AG04450 (cell line): Measurements from ENCODE around the gene EXOSC9. TPM values are rescaled to one million over a fixed set of nuclear protein-coding genes. Genes with fewer than 3 reads are reported as not detected.

ENCODE experiments used
- CTCF ChIA-PET: fragments of 300-600, 350-600 bp; formaldehyde crosslinking; extraction: SDS; loops from one replicate; lab custom pipeline; 2022; ENCODE audit warnings: antibody characterized with exemption, inconsistent platforms; lab: Charles Lee
- POLR2A ChIA-PET: fragments of 350-600 bp; formaldehyde crosslinking; extraction: SDS; loops from one replicate; lab custom pipeline; 2021; ENCODE audit warnings: antibody characterized with exemption, inconsistent platforms; lab: Yijun Ruan, JAX
- DNase-seq: peaks from one replicate; pipeline ENCODE4 v3.0.0-alpha.2; 2011; ENCODE audit warnings: low read depth, low spot score
- H3K27ac ChIP-seq: one replicate; pipeline ENCODE4 v1.5.1; 2012; ENCODE audit warnings: low read depth, low read length, control low read depth
- H3K27me3 ChIP-seq: one replicate; pipeline ENCODE4 v1.6.0; 2012; ENCODE audit warnings: low read length; ENCODE audit not compliant: control insufficient read depth, insufficient read depth
- H3K4me3 ChIP-seq: 2 replicates; pipeline ENCODE4 v1.5.1; 2011; ENCODE audit warnings: mild to moderate bottlenecking, low read depth, low read length, control low read depth
- H3K9me3 ChIP-seq: 2 replicates; pipeline ENCODE4 v1.5.1; 2012; ENCODE audit warnings: low read length; ENCODE audit not compliant: control insufficient read depth, insufficient read depth
- polyA plus RNA-seq: library from polyadenylated mRNA; depleted of rRNA; stranded (reverse); fragments of >200 nt; gene quantifications from 2 replicates; pipeline ENCODE4 v1.2.3, GENCODE V29; 2011
- TF ChIP-seq, protein P1 (sequence below): IDR thresholded peaks from 2 replicates; pipeline ENCODE4 v1.5.1; 2011; ENCODE audit warnings: low read depth, low read length, control low read depth, inconsistent platforms

Gene EXOSC9
- polyA plus RNA-seq, 1 experiment = 34.7 TPM

DNA sequence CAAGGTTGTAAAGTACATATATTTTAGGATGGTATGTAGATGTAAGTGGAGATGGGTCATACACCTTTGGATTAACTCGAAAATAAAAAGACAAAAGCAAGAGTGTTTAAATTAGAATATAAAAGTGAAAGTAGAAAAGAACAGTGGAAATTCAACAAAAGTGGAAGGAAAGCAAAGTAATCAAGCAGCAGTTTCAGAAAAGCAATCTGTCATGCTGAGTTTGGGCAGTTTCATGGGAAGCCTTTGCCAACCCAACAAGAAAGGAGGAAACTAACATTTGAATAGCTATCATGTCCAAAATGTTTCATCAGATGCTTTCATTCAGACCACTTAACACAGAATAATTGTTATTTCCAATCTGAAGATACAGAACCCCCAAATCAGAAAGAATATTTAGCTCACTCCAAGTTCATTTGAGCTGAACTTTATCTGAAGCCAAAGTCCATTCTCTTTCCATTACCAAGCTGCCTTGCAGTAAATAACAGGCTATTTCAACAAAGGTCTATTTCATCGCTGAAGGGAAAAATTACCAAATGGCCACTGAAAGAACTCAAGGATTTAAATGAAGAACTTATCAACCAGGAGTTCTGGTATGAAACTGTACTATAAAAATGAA, 1.8 kb upstream of the EXOSC9 start:
- DNase-seq = no peak
- H3K27ac ChIP-seq = no peak overlapping the region
- TF ChIP-seq, protein P1, sequence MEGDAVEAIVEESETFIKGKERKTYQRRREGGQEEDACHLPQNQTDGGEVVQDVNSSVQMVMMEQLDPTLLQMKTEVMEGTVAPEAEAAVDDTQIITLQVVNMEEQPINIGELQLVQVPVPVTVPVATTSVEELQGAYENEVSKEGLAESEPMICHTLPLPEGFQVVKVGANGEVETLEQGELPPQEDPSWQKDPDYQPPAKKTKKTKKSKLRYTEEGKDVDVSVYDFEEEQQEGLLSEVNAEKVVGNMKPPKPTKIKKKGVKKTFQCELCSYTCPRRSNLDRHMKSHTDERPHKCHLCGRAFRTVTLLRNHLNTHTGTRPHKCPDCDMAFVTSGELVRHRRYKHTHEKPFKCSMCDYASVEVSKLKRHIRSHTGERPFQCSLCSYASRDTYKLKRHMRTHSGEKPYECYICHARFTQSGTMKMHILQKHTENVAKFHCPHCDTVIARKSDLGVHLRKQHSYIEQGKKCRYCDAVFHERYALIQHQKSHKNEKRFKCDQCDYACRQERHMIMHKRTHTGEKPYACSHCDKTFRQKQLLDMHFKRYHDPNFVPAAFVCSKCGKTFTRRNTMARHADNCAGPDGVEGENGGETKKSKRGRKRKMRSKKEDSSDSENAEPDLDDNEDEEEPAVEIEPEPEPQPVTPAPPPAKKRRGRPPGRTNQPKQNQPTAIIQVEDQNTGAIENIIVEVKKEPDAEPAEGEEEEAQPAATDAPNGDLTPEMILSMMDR = no peak
- POLR2A ChIA-PET = no interaction called here
- no peak overlapping the region for H3K4me3 ChIP-seq
- CTCF ChIA-PET = interaction anchor here (0.5 to 1.1 kb wide), 2 partner anchors 315 to 337 kb away, joined by 3 to 5 read pairs; no protein-coding TSS in a partner anchor
- no peaks in the 10 kb centered on the region for H3K9me3 ChIP-seq
- H3K27me3 ChIP-seq = no peaks in the 10 kb centered on the region

DNA sequence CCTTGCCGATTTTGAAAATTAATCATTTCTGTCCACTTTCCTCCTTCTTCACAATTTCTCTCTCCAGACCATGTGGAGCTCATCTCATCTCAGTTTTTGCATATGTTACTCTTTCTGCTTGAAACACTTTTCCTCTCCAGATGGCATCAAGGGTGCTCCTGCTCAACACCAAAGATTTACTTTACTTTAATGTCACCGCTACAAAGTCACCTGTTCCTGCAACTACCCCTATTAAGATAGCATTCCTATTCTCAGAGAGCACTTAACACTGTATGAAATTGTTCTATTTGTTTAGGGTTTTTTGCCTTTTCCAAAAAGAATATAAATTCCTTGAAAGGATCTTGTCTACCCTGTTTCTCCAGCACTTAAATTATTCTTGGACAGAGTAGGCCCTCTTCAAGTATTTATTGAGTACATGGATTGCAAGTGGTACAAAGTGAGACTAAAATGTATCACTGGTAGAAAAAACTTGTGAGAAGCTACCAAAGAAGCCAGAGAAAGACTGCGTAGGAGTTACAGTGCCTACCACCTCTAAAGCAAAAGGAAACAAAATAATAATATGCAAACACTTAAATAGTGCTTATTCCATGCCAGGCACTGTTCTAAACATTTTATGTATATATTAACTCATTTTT, 1.1 kb upstream of the EXOSC9 start:
- ChIA-PET POLR2A (no interaction called here), CTCF (interaction anchor here (0.5 to 1.1 kb wide), 2 partner anchors 316 to 338 kb away, joined by 3 to 5 read pairs; no protein-coding TSS in a partner anchor)
- Histone ChIP-seq H3K9me3 (no peaks in the 10 kb centered on the region), H3K27ac (no peak overlapping the region), H3K27me3 (no peaks in the 10 kb centered on the region), H3K4me3 (no peak overlapping the region)
- TF ChIP-seq, protein P1 = no peak
- no peak for DNase-seq

DNA sequence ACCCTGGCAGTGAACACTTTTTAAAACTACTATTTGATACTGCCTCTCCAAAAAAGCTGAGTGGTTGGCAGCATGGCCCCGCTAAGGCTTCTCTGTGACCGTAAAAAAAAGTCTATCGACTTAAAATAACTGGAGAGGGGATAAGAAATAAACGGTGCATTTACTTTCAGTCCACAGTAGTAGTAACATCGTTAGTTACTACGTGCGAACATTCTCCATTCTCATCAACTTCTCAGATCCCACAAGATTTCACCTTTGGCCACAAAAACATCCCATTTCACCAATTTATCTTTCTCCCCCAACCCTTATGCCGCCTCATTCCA, 524 bp upstream of the EXOSC9 start:
- Histone ChIP-seq H3K27me3 (no peaks in the 10 kb centered on the region), H3K27ac (peak overlapping the region; percentile 79), H3K9me3 (no peaks in the 10 kb centered on the region), H3K4me3 (peak overlapping the region; percentile 96)
- POLR2A ChIA-PET = interaction anchor here (0.8 to 0.9 kb wide), 3 partner anchors 9 to 132 kb away, joined by 3 to 4 read pairs (median 3); no protein-coding TSS in a partner anchor
- TF ChIP-seq, protein P1 = no peak
- DNase-seq = no peak
- CTCF ChIA-PET = no interaction called here

DNA sequence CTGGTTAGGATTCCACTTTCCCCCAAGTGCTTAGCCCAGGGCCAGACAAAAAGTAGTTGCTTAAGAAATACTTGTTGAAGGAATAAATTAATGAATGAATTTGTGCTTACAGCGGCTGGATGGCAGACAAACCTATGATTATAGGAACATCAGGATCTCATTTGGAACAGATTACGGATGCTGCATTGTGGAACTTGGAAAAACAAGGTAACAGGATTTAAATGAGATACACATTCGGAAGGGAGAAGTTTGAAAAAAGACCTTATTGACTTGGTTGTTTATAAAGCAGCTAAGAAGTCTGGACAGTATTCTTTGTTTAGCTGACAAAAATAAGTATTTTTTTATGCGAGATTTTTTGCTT, 572 bp downstream of the EXOSC9 start:
- ChIA-PET CTCF (no interaction called here), POLR2A (interaction anchor here (0.8 to 0.9 kb wide), 2 partner anchors 12 to 133 kb away, joined by 3 to 4 read pairs; no protein-coding TSS in a partner anchor)
- no peaks in the 10 kb centered on the region for H3K9me3 ChIP-seq
- H3K27ac ChIP-seq = no peak overlapping the region
- no peaks in the 10 kb centered on the region for H3K27me3 ChIP-seq
- peak overlapping the region; percentile 96 for H3K4me3 ChIP-seq
- DNase-seq = no peak
- TF ChIP-seq, protein P1 = no peak

DNA sequence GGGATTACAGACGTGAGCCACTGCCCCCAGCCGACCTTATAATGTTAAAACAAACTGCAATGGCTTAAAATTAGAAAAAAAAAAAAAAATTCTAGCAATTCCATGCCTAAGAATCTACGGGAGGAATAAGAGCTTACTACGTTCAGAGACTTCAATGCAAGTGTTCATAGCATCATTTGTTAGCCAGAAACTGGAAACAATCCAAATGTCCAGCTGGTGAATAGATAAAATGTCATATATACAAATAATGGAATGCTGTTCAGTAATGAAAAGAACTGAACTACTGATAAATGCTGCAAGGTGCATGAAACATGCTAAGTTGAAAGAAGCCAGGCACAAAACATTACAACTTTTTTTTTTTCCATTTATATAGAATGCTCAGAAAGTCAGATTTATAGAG, 5.3 kb downstream of the EXOSC9 start:
- ChIA-PET CTCF (no interaction called here), POLR2A (interaction anchor here (1.1 kb wide), 1 partner anchor 109 kb away, joined by 3 read pairs; the partner anchor contains the start of gene ANXA5)
- H3K9me3 ChIP-seq = no peaks in the 10 kb centered on the region
- H3K27me3 ChIP-seq = no peaks in the 10 kb centered on the region
- H3K27ac ChIP-seq = no peak overlapping the region
- TF ChIP-seq, protein P1 = no peak
- no peak for DNase-seq
- H3K4me3 ChIP-seq = no peak overlapping the region
